Small intestine (tissue), 7 donors: ENCODE results near the gene NKX6-2. TPM values are rescaled to one million over a fixed set of nuclear protein-coding genes. Genes with fewer than 3 reads are reported as not detected.
"Not testable (repeated sequence)": the region's sequence is repeated elsewhere in the genome, so short reads cannot be mapped to it uniquely, and the experiment has no call there.

Experiments used
- DNase-seq, 2 donors: peaks; one replicate each; pipeline versions ENCODE4 v3.0.0 to v3.0.0-alpha.2; 2013
- FAIRE-seq: peaks from 2 replicates; lab custom pipeline; 2012; peaks lifted over from hg19 to GRCh38; lab: Jason Lieb, UNC
- H3K27ac ChIP-seq, 3 donors: one replicate each; pipeline ENCODE4 v1.5.1; 2013; ENCODE audit warnings: low read length in 2 of 3, mild to moderate bottlenecking in 2 of 3, control low read depth in 1 of 3, inconsistent platforms in 1 of 3, low read depth in 1 of 3, moderate library complexity in 1 of 3
- H3K27me3 ChIP-seq, 3 donors: one replicate each; pipeline ENCODE4 v1.6.1; 2013; ENCODE audit warnings: low read length in 3 of 3, inconsistent platforms in 1 of 3; ENCODE audit not compliant: control insufficient read depth in 3 of 3, insufficient read depth in 3 of 3
- H3K36me3 ChIP-seq, 3 donors: one replicate each; pipeline ENCODE4 v1.6.1; 2013; ENCODE audit warnings: low read length in 3 of 3, inconsistent platforms in 1 of 3, low read depth in 1 of 3, mild to moderate bottlenecking in 1 of 3, moderate library complexity in 1 of 3; ENCODE audit not compliant: control insufficient read depth in 3 of 3, insufficient read depth in 2 of 3
- H3K4me1 ChIP-seq, 3 donors: one replicate each; pipeline ENCODE4 v1.6.1; 2013; ENCODE audit warnings: low read length in 2 of 3, inconsistent platforms in 1 of 3, low read depth in 1 of 3, mild to moderate bottlenecking in 1 of 3, moderate library complexity in 1 of 3; ENCODE audit not compliant: control insufficient read depth in 3 of 3, insufficient read depth in 2 of 3
- H3K4me3 ChIP-seq, 3 donors: one replicate each; pipeline ENCODE4 v1.5.1; 2013; ENCODE audit warnings: low read length in 3 of 3, control low read depth in 1 of 3, inconsistent platforms in 1 of 3, low read depth in 1 of 3, mild to moderate bottlenecking in 1 of 3, moderate library complexity in 1 of 3
- H3K9me3 ChIP-seq, 2 donors: one replicate each; pipeline ENCODE4 v1.6.1; 2013; ENCODE audit warnings: low read depth in 1 of 2, low read length in 1 of 2; ENCODE audit not compliant: control insufficient read depth in 2 of 2, insufficient read depth in 1 of 2
- WGBS, 3 donors: extraction: QIAGEN DNeasy Blood & Tissue Kit; methylation state at CpG; one replicate each; pipeline ENCODE4 v1.1.7; 2013; 5-methylcytosine and 5-hydroxymethylcytosine counted together
- polyA plus RNA-seq, 4 donors: library from polyadenylated mRNA; stranded (reverse) in 3 of 4; unstranded in 1 of 4; fragments of 200-250 nt in 3 of 4; fragments of 120-200 nt in 1 of 4; gene quantifications; one replicate each; pipeline versions ENCODE4 v1.2.1 to v1.2.3, GENCODE V29; 2013
- donor health status: healthy with polysubstance abuse.
- donor health status: control.
- donor health status: control.
- donor health status: Bipolar disorder and iron deficiency.
- donor health status: healthy.

The NKX6-2 gene
- polyA plus RNA-seq, 4 donors, result 0.03 to 0.07 TPM; not detected in 2

GRCh38 chr10:132776186-132776585, 9.8 kb downstream of the NKX6-2 start:
- no peak overlapping the region for H3K27ac ChIP-seq

GRCh38 chr10:132774902-132775863, 10.8 kb downstream of the NKX6-2 start:
- 14 to 63% (median 36%) methylated on average over 15 to 22 of the region's 22 CpGs for WGBS, 3 donors
- no peak for FAIRE-seq
- no peak overlapping the region for H3K27ac ChIP-seq

More at GRCh38 chr10:132776186-132776585, 9.8 kb downstream of the NKX6-2 start:
- H3K36me3 ChIP-seq, result peaks cover 0 to 40% (median 11%) of the 10 kb centered on the region in 3 donors
- no peak overlapping the region for H3K4me3 ChIP-seq
- H3K4me1 ChIP-seq, result no peaks in the 10 kb centered on the region
- H3K27me3 ChIP-seq, result no peaks in the 10 kb centered on the region
- no peak for DNase-seq
- FAIRE-seq, result no peak
- 60 to 88% (median 76%) methylated on average over 17 to 18 of the region's 18 CpGs for WGBS, 3 donors
- no peaks in the 10 kb centered on the region for H3K9me3 ChIP-seq

DNA sequence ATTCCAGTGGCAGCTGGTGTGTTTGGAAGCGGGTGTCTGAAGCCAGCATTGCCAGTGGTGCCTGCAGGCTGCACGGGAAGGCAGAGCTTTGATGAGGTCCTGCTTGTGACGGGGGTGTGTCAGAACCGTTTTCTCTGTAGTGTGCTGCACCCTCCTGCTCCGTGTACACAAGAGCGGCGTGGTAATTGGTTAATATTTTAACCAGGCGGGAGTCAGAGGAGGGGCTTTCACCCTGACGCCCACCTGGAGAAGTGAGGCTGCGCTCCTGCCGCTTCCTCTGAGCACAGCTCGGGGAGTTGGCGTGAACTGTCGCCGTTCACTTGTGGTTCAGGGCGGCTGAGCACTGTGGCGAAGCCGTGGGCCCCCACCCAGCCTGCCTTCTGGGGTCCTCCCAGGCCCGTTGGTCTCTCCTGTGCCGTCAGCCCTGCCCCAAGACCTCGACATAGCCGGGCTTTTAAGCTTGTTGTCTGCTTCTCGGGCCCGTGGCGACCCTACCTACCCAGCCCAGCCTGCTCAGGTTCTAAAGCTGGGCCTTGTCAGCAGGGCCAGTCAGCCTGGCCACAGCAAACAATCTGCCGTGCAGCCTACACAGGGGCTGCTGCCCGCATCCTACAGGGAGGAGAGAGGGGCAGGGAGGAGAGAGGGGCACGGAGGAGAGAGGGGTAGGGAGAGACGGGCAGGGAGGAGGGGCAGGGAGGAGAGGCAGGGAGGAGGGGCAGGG, 11.6 kb downstream of the NKX6-2 start:
- FAIRE-seq (no peak), DNase-seq (peak; percentile 32 to 38)
- H3K4me1 ChIP-seq, result no peaks in the 10 kb centered on the region
- 18 to 63% (median 34%) methylated on average over 29 of the region's 29 CpGs for WGBS, 3 donors
- H3K9me3 ChIP-seq, result peaks cover 0 to 1% of the 10 kb centered on the region in 2 donors
- H3K36me3 ChIP-seq, result peaks cover 0 to 37% (median 6%) of the 10 kb centered on the region in 3 donors
- no peaks in the 10 kb centered on the region for H3K27me3 ChIP-seq
- no peak overlapping the region for H3K27ac ChIP-seq
- H3K4me3 ChIP-seq, result no peak overlapping the region

More at GRCh38 chr10:132774902-132775863, 10.8 kb downstream of the NKX6-2 start:
- Histone ChIP-seq H3K4me3 (no peak overlapping the region), H3K27me3 (no peaks in the 10 kb centered on the region), H3K4me1 (no peaks in the 10 kb centered on the region), H3K9me3 (no peaks in the 10 kb centered on the region), H3K36me3 (peaks cover 0 to 40% (median 10%) of the 10 kb centered on the region in 3 donors)
- peak; percentile 31 to 70 for DNase-seq

- H3K4me3 ChIP-seq, H3K27me3 ChIP-seq, DNase-seq, H3K27ac ChIP-seq, FAIRE-seq, H3K4me1 ChIP-seq: not testable (repeated sequence)
- Histone ChIP-seq H3K36me3 (peaks cover 0 to 42% (median 0%) of the 10 kb centered on the region in 3 donors), H3K9me3 (peaks cover 0 to 13% of the 10 kb centered on the region in 2 donors)
- WGBS, 3 donors, result 97 to 99% (median 98%) methylated on average over 10 to 21 of the region's 25 CpGs
Observed at GRCh38 chr10:132772816-132773215, 13.1 kb downstream of the NKX6-2 start.

- Histone ChIP-seq H3K27ac (no peak overlapping the region), H3K36me3 (peaks cover 0 to 46% (median 0%) of the 10 kb centered on the region in 3 donors), H3K4me1 (no peaks in the 10 kb centered on the region), H3K27me3 (no peaks in the 10 kb centered on the region), H3K9me3 (peaks cover 0 to 13% of the 10 kb centered on the region in 2 donors), H3K4me3 (no peak overlapping the region)
- DNase-seq (no peak), FAIRE-seq (no peak)
- WGBS, 3 donors, result 95 to 99% (median 96%) methylated on average over 45 of the region's 45 CpGs
Observed at GRCh38 chr10:132770061-132771021, 15.6 kb downstream of the NKX6-2 start.

GRCh38 chr10:132768346-132769248, 17.4 kb downstream of the NKX6-2 start:
- no peaks in the 10 kb centered on the region for H3K27me3 ChIP-seq
- FAIRE-seq, result no peak
- H3K9me3 ChIP-seq, result peaks cover 0 to 13% of the 10 kb centered on the region in 2 donors
- peaks cover 0 to 44% (median 0%) of the 10 kb centered on the region in 3 donors for H3K36me3 ChIP-seq
- H3K4me3 ChIP-seq, result no peak overlapping the region
- H3K27ac ChIP-seq, result no peak overlapping the region
- 95 to 97% (median 97%) methylated on average over 41 of the region's 41 CpGs for WGBS, 3 donors
- DNase-seq, result no peak
- no peaks in the 10 kb centered on the region for H3K4me1 ChIP-seq

- FAIRE-seq, result no peak
- no peak overlapping the region for H3K27ac ChIP-seq
- H3K4me3 ChIP-seq, result no peak overlapping the region
- no peaks in the 10 kb centered on the region for H3K4me1 ChIP-seq
- no peaks in the 10 kb centered on the region for H3K27me3 ChIP-seq
- H3K36me3 ChIP-seq, result peaks cover 0 to 47% (median 0%) of the 10 kb centered on the region in 3 donors
- DNase-seq, result no peak
- H3K9me3 ChIP-seq, result peaks cover 0 to 15% of the 10 kb centered on the region in 2 donors
- 78 to 89% (median 78%) methylated on average over 13 of the region's 13 CpGs for WGBS, 3 donors
Observed at GRCh38 chr10:132766291-132766690, 19.7 kb downstream of the NKX6-2 start.
